Peyer's patch (tissue), 4 donors: ENCODE results near the gene PIP5K1B. TPM values are rescaled to one million over a fixed set of nuclear protein-coding genes. Genes with fewer than 3 reads are reported as not detected.

Source experiments
- DNase-seq, 3 donors: peaks; one replicate each; pipeline ENCODE4 v3.0.0-alpha.2; 2017 to 2019
- H3K27ac ChIP-seq, 4 donors: fragments of 200-600 bp; sonication (generic); one replicate each; pipeline ENCODE4 v1.5.1; 2016 to 2019
- H3K27me3 ChIP-seq, 2 donors: fragments of 200-600 bp; sonication (generic); one replicate each; pipeline ENCODE4 v1.5.1; 2019
- H3K36me3 ChIP-seq, 3 donors: fragments of 200-600 bp; sonication (generic); one replicate each; pipeline ENCODE4 v1.5.1; 2016 to 2019
- H3K4me1 ChIP-seq, 4 donors: fragments of 200-600 bp; sonication (generic); one replicate each; pipeline ENCODE4 v1.5.1; 2016 to 2019
- H3K4me3 ChIP-seq, 4 donors: fragments of 200-600 bp; sonication (generic); 1 replicate in 3 of 4; 2 replicates in 1 of 4; pipeline ENCODE4 v1.5.1; 2016 to 2019; ENCODE audit warnings: mild to moderate bottlenecking in 1 of 4
- H3K9me3 ChIP-seq, 4 donors: fragments of 200-600 bp; sonication (generic); one replicate each; pipeline ENCODE4 v1.5.1; 2016 to 2019; ENCODE audit warnings: mild to moderate bottlenecking in 1 of 4
- CTCF ChIP-seq, 6 experiments: fragments of 450-650 bp in 4 of 6; fragments of 200-600 bp in 2 of 6; sonication (generic) in 1 of 6; IDR thresholded peaks; one replicate each; pipeline ENCODE4 v1.5.1; 2017 to 2019; ENCODE audit warnings: antibody characterized with exemption in 6 of 6, mild to moderate bottlenecking in 3 of 6, moderate library complexity in 1 of 6
- POLR2A ChIP-seq, 2 donors: fragments of 450-650 bp; IDR thresholded peaks; one replicate each; pipeline ENCODE4 v1.5.1; 2017; ENCODE audit warnings: antibody characterized with exemption in 2 of 2, mild to moderate bottlenecking in 2 of 2, moderate library complexity in 2 of 2
- total RNA-seq, 4 donors: library from RNA; depleted of rRNA; stranded (reverse); fragments of >200 nt; gene quantifications; one replicate each; pipeline ENCODE4 v1.1.0, GENCODE V29; 2016

Gene PIP5K1B
- total RNA-seq, 4 donors from 2014 or later: 15.7 to 60.1 (median 54.4) TPM

GRCh38 chr9:69016191-69017096 lies 311.4 kb downstream of the PIP5K1B start:
- no peaks in the 10 kb centered on the region for H3K27me3 ChIP-seq
- no peak for DNase-seq
- H3K4me1 ChIP-seq: no peaks in the 10 kb centered on the region
- no peaks in the 10 kb centered on the region for H3K36me3 ChIP-seq
- no peaks in the 10 kb centered on the region for H3K9me3 ChIP-seq
- TF ChIP-seq CTCF (IDR thresholded peaks at IDR 0.05) (no peak), POLR2A (IDR thresholded peaks at IDR 0.05) (no peak)
- H3K4me3 ChIP-seq: no peak overlapping the region
- H3K27ac ChIP-seq: no peak overlapping the region

GRCh38 chr9:69018737-69019136 lies 313.7 kb downstream of the PIP5K1B start:
- no peaks in the 10 kb centered on the region for H3K27me3 ChIP-seq
- TF ChIP-seq CTCF (IDR thresholded peaks at IDR 0.05) (no peak), POLR2A (IDR thresholded peaks at IDR 0.05) (no peak)
- DNase-seq: no peak
- H3K4me1 ChIP-seq: no peaks in the 10 kb centered on the region
- no peaks in the 10 kb centered on the region for H3K9me3 ChIP-seq
- no peak overlapping the region for H3K27ac ChIP-seq
- no peaks in the 10 kb centered on the region for H3K36me3 ChIP-seq
- no peak overlapping the region for H3K4me3 ChIP-seq

DNA sequence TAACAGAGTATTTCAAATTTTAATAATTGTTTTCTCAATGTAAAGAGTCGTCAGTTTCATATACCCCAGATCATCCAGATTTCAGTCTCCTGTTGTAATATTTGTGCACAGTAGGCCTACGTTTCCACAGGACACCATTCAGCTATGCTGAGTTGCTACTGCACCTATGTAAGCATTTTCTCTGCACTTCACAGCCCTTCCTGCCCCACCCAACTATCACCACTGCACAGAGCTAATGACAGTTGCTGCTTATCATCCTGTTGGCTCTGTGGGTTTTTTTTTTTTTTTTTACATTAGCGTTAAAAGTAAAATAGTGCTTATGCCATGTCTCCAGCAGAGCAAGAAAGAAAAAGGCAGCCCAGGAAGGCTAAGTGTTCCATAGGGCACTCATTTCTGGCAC lies 314.8 kb downstream of the PIP5K1B start:
- DNase-seq: no peak
- Histone ChIP-seq H3K27ac (no peak overlapping the region), H3K27me3 (no peaks in the 10 kb centered on the region), H3K4me1 (no peaks in the 10 kb centered on the region), H3K36me3 (no peaks in the 10 kb centered on the region), H3K4me3 (no peak overlapping the region), H3K9me3 (no peaks in the 10 kb centered on the region)
- TF ChIP-seq CTCF (IDR thresholded peaks at IDR 0.05) (no peak), POLR2A (IDR thresholded peaks at IDR 0.05) (no peak)

DNA sequence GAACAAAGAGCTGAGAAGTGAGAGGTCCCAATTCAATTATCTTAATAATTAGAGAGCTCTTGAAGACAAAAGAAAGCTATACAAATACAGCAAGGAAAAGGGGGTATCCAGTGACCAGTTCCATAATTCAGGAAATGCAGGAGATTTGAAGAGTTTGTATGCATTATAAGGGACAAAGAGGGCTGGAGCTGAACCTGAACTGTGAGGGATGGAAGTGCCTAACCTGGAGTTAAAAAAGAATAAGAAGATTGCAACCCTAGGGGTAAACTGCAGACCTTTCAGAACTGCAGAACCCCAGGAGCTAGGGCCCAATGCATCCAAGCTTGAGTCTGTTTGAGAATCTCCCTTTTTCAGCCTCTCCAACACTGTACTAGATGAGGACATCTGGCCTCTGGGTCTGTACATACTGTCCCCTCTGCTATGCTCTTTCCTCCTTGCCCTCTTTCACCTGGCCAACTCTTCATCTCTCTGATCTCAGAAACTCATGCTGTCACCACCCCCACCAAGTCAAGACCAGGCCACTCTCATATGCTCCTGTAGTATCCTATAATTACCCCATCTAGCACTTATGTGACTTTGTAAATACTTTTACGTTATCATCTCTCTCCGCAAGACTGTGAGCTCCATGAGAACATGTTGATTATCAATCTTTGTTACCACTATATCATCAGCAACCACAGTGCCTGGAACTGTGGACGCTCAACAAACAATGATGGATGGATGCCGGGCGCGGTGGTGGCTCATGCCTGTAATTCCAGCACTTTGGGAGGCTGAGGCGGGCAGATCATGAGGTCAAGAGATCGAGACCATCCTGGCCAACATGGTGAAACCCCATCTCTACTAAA lies 315.5 kb downstream of the PIP5K1B start:
- Histone ChIP-seq H3K9me3 (no peaks in the 10 kb centered on the region), H3K27ac (no peak overlapping the region), H3K4me1 (no peaks in the 10 kb centered on the region), H3K27me3 (no peaks in the 10 kb centered on the region), H3K4me3 (no peak overlapping the region), H3K36me3 (no peaks in the 10 kb centered on the region)
- no peak for TF ChIP-seq CTCF (IDR thresholded peaks at IDR 0.05)
- TF ChIP-seq POLR2A (IDR thresholded peaks at IDR 0.05): no peak
- DNase-seq: no peak

DNA sequence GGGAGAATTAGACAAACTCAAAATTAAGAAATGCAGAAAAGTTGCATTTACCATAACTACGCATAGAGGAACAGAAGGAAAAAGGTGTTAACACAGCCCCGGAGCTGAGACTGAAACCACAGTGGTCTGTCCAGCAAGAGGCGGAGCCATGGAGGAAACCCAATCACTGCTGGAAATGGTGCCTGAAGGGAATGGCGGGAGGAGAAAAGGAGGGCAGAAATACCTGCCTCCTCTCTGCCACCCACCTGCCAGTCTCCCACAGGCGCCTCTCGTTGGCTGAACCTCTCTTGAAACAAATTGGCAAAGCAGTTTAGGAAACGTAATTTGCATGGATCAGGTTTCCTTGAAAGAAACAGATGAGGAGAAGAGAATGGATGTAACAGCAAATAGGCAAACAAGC lies 318.6 kb downstream of the PIP5K1B start:
- Histone ChIP-seq H3K4me1 (no peaks in the 10 kb centered on the region), H3K9me3 (no peaks in the 10 kb centered on the region), H3K4me3 (no peak overlapping the region), H3K27ac (no peak overlapping the region), H3K27me3 (no peaks in the 10 kb centered on the region), H3K36me3 (no peaks in the 10 kb centered on the region)
- TF ChIP-seq POLR2A (IDR thresholded peaks at IDR 0.05) (no peak), CTCF (IDR thresholded peaks at IDR 0.05) (no peak)
- no peak for DNase-seq
